ENCODE results near the gene COLQ. TPM values are rescaled to one million over a fixed set of nuclear protein-coding genes. Genes with fewer than 3 reads are reported as not detected.
"Not testable (repeated sequence)": the region's sequence is repeated elsewhere in the genome, so short reads cannot be mapped to it uniquely, and the experiment has no call there.

COLQ gene
- total RNA-seq, 1 experiment from 2014 or later = 0.44 TPM

- Mint-ChIP-seq H3K36me3 (ENCODE audit: insufficient read depth, unreplicated experiment) (no peaks in the 10 kb centered on the region), H3K27me3 (ENCODE audit: insufficient read depth, unreplicated experiment) (no peaks in the 10 kb centered on the region), H3K4me3 (ENCODE audit: unreplicated experiment) (no peak overlapping the region), H3K9me3 (ENCODE audit: unreplicated experiment) (no peaks in the 10 kb centered on the region), H3K4me1 (ENCODE audit: insufficient read depth, unreplicated experiment) (peaks cover 9% of the 10 kb centered on the region), H3K27ac (ENCODE audit: low read depth, unreplicated experiment) (no peak overlapping the region)
- POLR2A ChIA-PET = no interaction called here
- no peak for DNase-seq (ENCODE audit: unreplicated experiment)
- intact Hi-C loops (cut with micrococcal nuclease) = no loop called here
- no TSS peak for BruUV-seq (replicated peaks)
- no peak for TF ChIP-seq CTCF (IDR thresholded peaks at IDR 0.05; ENCODE audit: unreplicated experiment)
- CTCF ChIA-PET = interaction anchor here (0.7 kb wide), 1 partner anchor 8 kb away, joined by 3 read pairs; no protein-coding TSS in a partner anchor
Measured at GRCh38 chr3:15538345-15538744, 16.8 kb upstream of the COLQ start.

DNA sequence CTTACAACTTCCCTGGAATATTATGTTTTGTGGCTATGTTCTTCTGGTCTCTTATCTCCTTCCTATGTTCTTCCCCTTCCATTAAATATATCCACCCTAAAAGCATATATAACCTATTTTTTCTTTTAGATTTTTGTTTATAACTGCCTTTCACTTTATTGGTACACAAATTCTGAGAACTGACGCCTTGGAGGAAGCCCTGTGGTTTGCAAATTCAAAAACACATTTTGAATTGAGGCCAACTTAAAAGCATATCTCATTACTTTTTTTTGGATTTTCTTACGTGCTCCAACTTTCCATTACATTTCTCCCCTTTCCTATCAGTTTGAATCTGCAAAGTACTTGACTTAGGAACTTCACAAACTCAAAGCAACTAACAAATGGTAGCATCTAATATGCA, 15.3 kb upstream of the COLQ start:
- H3K27ac Mint-ChIP-seq (ENCODE audit: low read depth, unreplicated experiment) = no peak overlapping the region
- no peak for TF ChIP-seq CTCF (IDR thresholded peaks at IDR 0.05; ENCODE audit: unreplicated experiment)

GRCh38 chr3:15535732-15536131, 14.2 kb upstream of the COLQ start:
- Mint-ChIP-seq H3K9me3 (ENCODE audit: unreplicated experiment) (no peaks in the 10 kb centered on the region), H3K4me1 (ENCODE audit: insufficient read depth, unreplicated experiment) (peaks cover 9% of the 10 kb centered on the region), H3K4me3 (ENCODE audit: unreplicated experiment) (no peak overlapping the region), H3K36me3 (ENCODE audit: insufficient read depth, unreplicated experiment) (no peaks in the 10 kb centered on the region), H3K27me3 (ENCODE audit: insufficient read depth, unreplicated experiment) (no peaks in the 10 kb centered on the region), H3K27ac (ENCODE audit: low read depth, unreplicated experiment) (no peak overlapping the region)
- BruUV-seq (replicated peaks) = no TSS peak
- ChIA-PET POLR2A (interaction anchor here (0.6 kb wide), 1 partner anchor 675 kb away, joined by 3 read pairs; no protein-coding TSS in a partner anchor), CTCF (interaction anchor here (1.4 kb wide), 1 partner anchor 21 kb away, joined by 5 read pairs; no protein-coding TSS in a partner anchor)
- no peak for TF ChIP-seq CTCF (IDR thresholded peaks at IDR 0.05; ENCODE audit: unreplicated experiment)
- no peak for DNase-seq (ENCODE audit: unreplicated experiment)
- intact Hi-C loops (cut with micrococcal nuclease) = no loop called here

More for the DNA sequence above, 15.3 kb upstream of the COLQ start:
- Mint-ChIP-seq H3K4me3 (ENCODE audit: unreplicated experiment) (no peak overlapping the region), H3K9me3 (ENCODE audit: unreplicated experiment) (no peaks in the 10 kb centered on the region), H3K27me3 (ENCODE audit: insufficient read depth, unreplicated experiment) (no peaks in the 10 kb centered on the region), H3K36me3 (ENCODE audit: insufficient read depth, unreplicated experiment) (no peaks in the 10 kb centered on the region), H3K4me1 (ENCODE audit: insufficient read depth, unreplicated experiment) (peaks cover 9% of the 10 kb centered on the region)
- CTCF ChIA-PET = no interaction called here
- POLR2A ChIA-PET = no interaction called here
- no peak for DNase-seq (ENCODE audit: unreplicated experiment)
- no TSS peak for BruUV-seq (replicated peaks)
- intact Hi-C loops (cut with micrococcal nuclease) = no loop called here

DNA sequence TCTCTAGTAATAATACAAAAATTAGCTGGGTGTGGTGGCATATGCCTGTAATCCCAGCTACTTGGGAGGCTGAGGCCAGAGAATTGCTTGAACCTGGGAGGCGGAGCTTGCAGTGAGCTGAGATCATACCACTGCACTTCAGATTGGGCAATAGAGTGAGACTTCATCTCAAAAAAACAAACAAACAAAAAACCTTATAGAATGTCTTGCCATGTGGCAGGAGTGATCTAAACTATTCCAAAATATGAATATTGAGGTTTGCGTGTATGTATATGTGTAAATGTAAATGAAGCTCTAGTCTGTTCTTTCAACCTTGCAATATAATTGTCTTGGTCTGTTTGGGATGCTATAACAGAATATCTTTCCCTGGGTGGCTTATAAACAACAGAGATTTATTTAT, 11.1 kb upstream of the COLQ start:
- ChIA-PET CTCF (interaction anchor here (0.7 kb wide), 1 partner anchor 479 kb away, joined by 3 read pairs; no protein-coding TSS in a partner anchor), POLR2A (interaction anchor here (1.0 kb wide), 1 partner anchor 9 kb away, joined by 4 read pairs; no protein-coding TSS in a partner anchor)
- DNase-seq (ENCODE audit: unreplicated experiment); intact Hi-C loops (cut with micrococcal nuclease); H3K4me1 Mint-ChIP-seq (ENCODE audit: insufficient read depth, unreplicated experiment); H3K27me3 Mint-ChIP-seq (ENCODE audit: insufficient read depth, unreplicated experiment); H3K9me3 Mint-ChIP-seq (ENCODE audit: unreplicated experiment); H3K4me3 Mint-ChIP-seq (ENCODE audit: unreplicated experiment); BruUV-seq (replicated peaks); H3K36me3 Mint-ChIP-seq (ENCODE audit: insufficient read depth, unreplicated experiment); H3K27ac Mint-ChIP-seq (ENCODE audit: low read depth, unreplicated experiment): not testable (repeated sequence)

GRCh38 chr3:15531346-15531745, 9.8 kb upstream of the COLQ start:
- H3K4me3 Mint-ChIP-seq (ENCODE audit: unreplicated experiment) = no peak overlapping the region
- CTCF ChIA-PET = no interaction called here
- intact Hi-C loops (cut with micrococcal nuclease) = no loop called here
- no peak for DNase-seq (ENCODE audit: unreplicated experiment)
- BruUV-seq (replicated peaks) = no TSS peak
- H3K4me1 Mint-ChIP-seq (ENCODE audit: insufficient read depth, unreplicated experiment) = peaks cover 9% of the 10 kb centered on the region
- H3K27me3 Mint-ChIP-seq (ENCODE audit: insufficient read depth, unreplicated experiment) = no peaks in the 10 kb centered on the region
- H3K36me3 Mint-ChIP-seq (ENCODE audit: insufficient read depth, unreplicated experiment) = no peaks in the 10 kb centered on the region
- no peaks in the 10 kb centered on the region for H3K9me3 Mint-ChIP-seq (ENCODE audit: unreplicated experiment)
- H3K27ac Mint-ChIP-seq (ENCODE audit: low read depth, unreplicated experiment) = no peak overlapping the region
- no peak for TF ChIP-seq CTCF (IDR thresholded peaks at IDR 0.05; ENCODE audit: unreplicated experiment)
- POLR2A ChIA-PET = interaction anchor here (0.6 kb wide), 1 partner anchor 54 kb away, joined by 3 read pairs; no protein-coding TSS in a partner anchor
